ENCODE results near the gene GALT. TPM values are rescaled to one million over a fixed set of nuclear protein-coding genes. Genes with fewer than 3 reads are reported as not detected.

GALT gene
- total and polyA plus RNA-seq, 2 of the 13 experiments (the other 11 are each of a cell fraction or from before 2014, with no cell fraction given), result 40.4 to 46.3 TPM

DNA sequence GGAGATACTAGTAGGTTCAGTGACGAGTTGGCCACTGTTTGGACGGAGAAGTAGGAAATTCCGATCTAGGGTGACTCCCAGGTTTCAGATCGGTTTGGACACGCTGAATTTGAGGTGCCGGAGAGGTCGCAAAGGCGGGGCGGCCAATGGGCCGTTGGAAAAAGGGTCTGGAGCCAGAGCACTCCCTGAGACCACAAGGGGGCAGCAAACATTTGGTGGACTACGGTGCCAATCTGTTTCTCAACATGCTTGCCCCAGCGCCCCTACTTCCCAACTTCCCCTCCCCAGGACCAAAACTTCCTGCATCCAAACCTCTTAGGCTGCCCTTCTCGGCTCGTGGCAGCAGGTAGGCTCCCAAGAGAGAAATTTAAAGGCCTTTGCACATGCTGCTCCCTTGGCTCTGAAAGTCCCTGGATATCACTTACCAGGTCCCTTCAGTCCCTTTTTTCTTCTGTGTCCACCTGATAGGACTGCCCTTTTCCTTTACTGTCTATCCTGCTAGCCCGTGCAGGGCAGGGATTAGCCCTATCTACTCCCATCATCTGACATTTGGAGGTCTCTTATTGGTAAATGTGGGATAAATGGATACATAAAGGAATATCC is 33.6 kb upstream of the GALT start:
- peaks cover 29% of the 10 kb centered on the region for H3K4me1 ChIP-seq (ENCODE audit: insufficient read depth, low read length)
- H3K36me3 ChIP-seq (replicated peaks in 1 of 2; ENCODE audit: control insufficient read depth in 1 of 2, insufficient read depth in 2 of 2, low read length in 2 of 2), result peaks cover 1 to 4% of the 10 kb centered on the region in 2 experiments; a peak in 2 of 5 replicates
- H2AFZ ChIP-seq (ENCODE audit: low read length), result no peak overlapping the region
- ATAC-seq (peak; percentile 78), DNase-seq (ENCODE audit: low spot score) (peak; percentile 73), FAIRE-seq (peak; percentile 82)
- H3K79me2 ChIP-seq (ENCODE audit: insufficient read depth, low read length), result peaks cover 6% of the 10 kb centered on the region
- H3K9me3 ChIP-seq (ENCODE audit: low read length), result no peaks in the 10 kb centered on the region
- H3K27me3 ChIP-seq (ENCODE audit: control insufficient read depth in 1 of 2, insufficient read depth in 2 of 2, low read length in 2 of 2), result no peaks in the 10 kb centered on the region
- peak overlapping the region; percentile 77 for H3K4me2 ChIP-seq (ENCODE audit: low read depth, low read length)
- in situ Hi-C loops (cut with HindIII; ENCODE audit: extremely low pct_ligation_motif_present, low pct_unique_long_range_greater_than_20kb), result no loop called here
- ChIA-PET CTCF (ENCODE audit: low intra/inter-chr PET ratio, low total read pairs) (interaction anchor here (1.1 to 3.5 kb wide), 3 partner anchors 20 to 62 kb away, joined by 3 to 54 read pairs (median 6); no protein-coding TSS in a partner anchor), POLR2A (interaction anchor here (0.9 to 2.2 kb wide), 6 partner anchors 16 to 52 kb away, joined by 3 to 13 read pairs (median 4); partner anchors contain the start of genes ARID3C, GALT and SIGMAR1)
- H4K20me1 ChIP-seq (ENCODE audit: insufficient read depth, low read length), result no peaks in the 10 kb centered on the region; the same call in 1 of the 2 replicates
- no TSS peak for BruUV-seq (replicated peaks)
- H3K27ac ChIP-seq (ENCODE audit: extremely low read length, insufficient read depth, low read length), result no peak overlapping the region
- peak overlapping the region; percentile 84 to 91 (median 89) for H3K4me3 ChIP-seq (replicated peaks in 1 of 3; ENCODE audit: insufficient read depth in 1 of 3, low read depth in 2 of 3, low read length in 3 of 3)
- intact Hi-C loops (cut with micrococcal nuclease; ENCODE audit: unreplicated experiment), result loop anchor here (1.0 kb wide), 2 partner anchors 7 to 21 kb away; partner anchors contain the start of gene DCTN3
- under 1% methylated on average over 12 of the region's 15 CpGs for WGBS (ENCODE audit: low lambda C conversion rate)
- H3K9ac ChIP-seq (ENCODE audit: insufficient read depth, low read depth, low read length), result peak overlapping the region; percentile 95; the same call in 1 of the 2 replicates
- TF ChIP-seq ZNF205 (CRISPR knock-in tag; IDR thresholded peaks at IDR 0.05) (no peak), BRD4 (CRISPR knock-in tag; IDR thresholded peaks at IDR 0.05) (no peak), ZNF24 (IDR thresholded peaks at IDR 0.05) (no peak), PHF21A (CRISPR knock-in tag; IDR thresholded peaks at IDR 0.05) (no peak), ZNF558 (CRISPR knock-in tag; IDR thresholded peaks at IDR 0.05; ENCODE audit: borderline replicate concordance) (no peak), ZSCAN31 (CRISPR knock-in tag; IDR thresholded peaks at IDR 0.05; ENCODE audit: low read depth) (no peak), ZSCAN20 (CRISPR knock-in tag; IDR thresholded peaks at IDR 0.05; ENCODE audit: borderline replicate concordance) (no peak), ZNF547 (CRISPR knock-in tag; IDR thresholded peaks at IDR 0.05) (no peak), ZNF747 (CRISPR knock-in tag; IDR thresholded peaks at IDR 0.05; ENCODE audit: borderline replicate concordance) (no peak), ZNF253 (CRISPR knock-in tag; IDR thresholded peaks at IDR 0.05; ENCODE audit: borderline replicate concordance) (no peak), ZKSCAN8 (CRISPR knock-in tag; IDR thresholded peaks at IDR 0.05; ENCODE audit: borderline replicate concordance) (no peak), HCFC1 (IDR thresholded peaks at IDR 0.05; ENCODE audit: low read depth, low read length) (no peak), MEF2D (CRISPR knock-in tag; IDR thresholded peaks at IDR 0.05) (no peak), MXI1 (IDR thresholded peaks at IDR 0.05; ENCODE audit: borderline replicate concordance, low read depth, low read length) (peak; percentile 8; the same call in 1 of the 3 replicates), ZNF136 (CRISPR knock-in tag; IDR thresholded peaks at IDR 0.05; ENCODE audit: low read depth) (no peak), NFKBIZ (CRISPR knock-in tag; IDR thresholded peaks at IDR 0.05) (no peak), HNRNPL (IDR thresholded peaks at IDR 0.05; ENCODE audit: low read depth, low read length) (0 out of 2 replicates have a peak, but pooled peaks have one; percentile 25), SRY (CRISPR knock-in tag; IDR thresholded peaks at IDR 0.05) (0 out of 2 replicates have a peak, but pooled peaks have one; percentile 10), KLF12 (CRISPR knock-in tag; IDR thresholded peaks at IDR 0.05; ENCODE audit: borderline replicate concordance) (no peak), U2AF2 (IDR thresholded peaks at IDR 0.05; ENCODE audit: low read depth, low read length) (no peak), GTF2F1 (IDR thresholded peaks at IDR 0.05; ENCODE audit: low read length) (no peak), ZNF788 (CRISPR knock-in tag; IDR thresholded peaks at IDR 0.05; ENCODE audit: borderline replicate concordance) (peak; percentile 36; the same call in 1 of the 2 replicates)
- TF ChIP-seq, protein P1, sequence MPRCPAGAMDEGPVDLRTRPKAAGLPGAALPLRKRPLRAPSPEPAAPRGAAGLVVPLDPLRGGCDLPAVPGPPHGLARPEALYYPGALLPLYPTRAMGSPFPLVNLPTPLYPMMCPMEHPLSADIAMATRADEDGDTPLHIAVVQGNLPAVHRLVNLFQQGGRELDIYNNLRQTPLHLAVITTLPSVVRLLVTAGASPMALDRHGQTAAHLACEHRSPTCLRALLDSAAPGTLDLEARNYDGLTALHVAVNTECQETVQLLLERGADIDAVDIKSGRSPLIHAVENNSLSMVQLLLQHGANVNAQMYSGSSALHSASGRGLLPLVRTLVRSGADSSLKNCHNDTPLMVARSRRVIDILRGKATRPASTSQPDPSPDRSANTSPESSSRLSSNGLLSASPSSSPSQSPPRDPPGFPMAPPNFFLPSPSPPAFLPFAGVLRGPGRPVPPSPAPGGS (CRISPR knock-in tag; IDR thresholded peaks at IDR 0.05), result no peak
- TF ChIP-seq, protein P2, sequence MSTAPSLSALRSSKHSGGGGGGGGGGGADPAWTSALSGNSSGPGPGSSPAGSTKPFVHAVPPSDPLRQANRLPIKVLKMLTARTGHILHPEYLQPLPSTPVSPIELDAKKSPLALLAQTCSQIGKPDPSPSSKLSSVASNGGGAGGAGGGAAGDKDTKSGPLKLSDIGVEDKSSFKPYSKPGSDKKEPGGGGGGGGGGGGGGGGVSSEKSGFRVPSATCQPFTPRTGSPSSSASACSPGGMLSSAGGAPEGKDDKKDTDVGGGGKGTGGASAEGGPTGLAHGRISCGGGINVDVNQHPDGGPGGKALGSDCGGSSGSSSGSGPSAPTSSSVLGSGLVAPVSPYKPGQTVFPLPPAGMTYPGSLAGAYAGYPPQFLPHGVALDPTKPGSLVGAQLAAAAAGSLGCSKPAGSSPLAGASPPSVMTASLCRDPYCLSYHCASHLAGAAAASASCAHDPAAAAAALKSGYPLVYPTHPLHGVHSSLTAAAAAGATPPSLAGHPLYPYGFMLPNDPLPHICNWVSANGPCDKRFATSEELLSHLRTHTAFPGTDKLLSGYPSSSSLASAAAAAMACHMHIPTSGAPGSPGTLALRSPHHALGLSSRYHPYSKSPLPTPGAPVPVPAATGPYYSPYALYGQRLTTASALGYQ (CRISPR knock-in tag; IDR thresholded peaks at IDR 0.05), result no peak

Data from HepG2 (cell line).